Amygdala (tissue), 56 donors: Measurements from ENCODE around the gene ANKRD44.
A peak's percentile ranks its signal among the peaks of the same experiment; 100 is the strongest.
"Not testable (repeated sequence)": the region's sequence is repeated elsewhere in the genome, so short reads cannot be mapped to it uniquely, and the experiment has no call there.

Experiments used
- DNase-seq, 56 donors: peaks; one replicate each; lab custom pipeline; 2025; lab: John Stamatoyannopoulos, UW

Gene ANKRD44

GRCh38 chr2:197294260-197294659 is 16.3 kb downstream of the ANKRD44 start:
- DNase-seq = no peak

- peak in 3 of 56 donors; percentile 17 to 35 (median 28) for DNase-seq
These were observed 17.1 kb downstream of the ANKRD44 start for GRCh38 chr2:197293252-197294007.

GRCh38 chr2:197292619-197293018 is 18.0 kb downstream of the ANKRD44 start:
- no peak for DNase-seq

- not testable (repeated sequence) for DNase-seq
These were observed 23.0 kb downstream of the ANKRD44 start for GRCh38 chr2:197287596-197287932.

GRCh38 chr2:197286805-197287595 is 23.6 kb downstream of the ANKRD44 start:
- DNase-seq = peak in 16 of 56 donors; percentile 4 to 57 (median 22)

GRCh38 chr2:197285361-197285760 is 25.2 kb downstream of the ANKRD44 start:
- no peak for DNase-seq

- DNase-seq = no peak
These were observed 25.6 kb downstream of the ANKRD44 start for GRCh38 chr2:197284956-197285355.

- DNase-seq = no peak
These were observed 29.2 kb downstream of the ANKRD44 start for GRCh38 chr2:197281421-197281820.

GRCh38 chr2:197280015-197280702 is 30.4 kb downstream of the ANKRD44 start:
- DNase-seq = no peak

- no peak for DNase-seq
These were observed 31.5 kb downstream of the ANKRD44 start for GRCh38 chr2:197278799-197279763.

GRCh38 chr2:197277794-197278193 is 32.8 kb downstream of the ANKRD44 start:
- DNase-seq = no peak

GRCh38 chr2:197276156-197276555 is 34.4 kb downstream of the ANKRD44 start:
- DNase-seq = no peak

GRCh38 chr2:197274937-197275336 is 35.6 kb downstream of the ANKRD44 start:
- DNase-seq = no peak

GRCh38 chr2:197274349-197274748 is 36.2 kb downstream of the ANKRD44 start:
- DNase-seq = no peak

GRCh38 chr2:197273485-197273884 is 37.1 kb downstream of the ANKRD44 start:
- no peak for DNase-seq

- no peak for DNase-seq
These were observed 40.0 kb downstream of the ANKRD44 start for GRCh38 chr2:197270601-197271000.

GRCh38 chr2:197269815-197270214 is 40.8 kb downstream of the ANKRD44 start:
- DNase-seq = no peak

- peak in 11 of 56 donors; percentile 1 to 36 (median 12) for DNase-seq
These were observed 41.6 kb downstream of the ANKRD44 start for GRCh38 chr2:197268786-197269584.

- no peak for DNase-seq
These were observed 44.1 kb downstream of the ANKRD44 start for GRCh38 chr2:197266477-197266876.
